ENCODE results near the gene ZNF536. TPM values are rescaled to one million over a fixed set of nuclear protein-coding genes. Genes with fewer than 3 reads are reported as not detected.

ZNF536 gene
- total and polyA plus RNA-seq, 2 donors (not counting 3 experiments of a cell fraction or from before 2014, with no cell fraction given) = not detected

DNA sequence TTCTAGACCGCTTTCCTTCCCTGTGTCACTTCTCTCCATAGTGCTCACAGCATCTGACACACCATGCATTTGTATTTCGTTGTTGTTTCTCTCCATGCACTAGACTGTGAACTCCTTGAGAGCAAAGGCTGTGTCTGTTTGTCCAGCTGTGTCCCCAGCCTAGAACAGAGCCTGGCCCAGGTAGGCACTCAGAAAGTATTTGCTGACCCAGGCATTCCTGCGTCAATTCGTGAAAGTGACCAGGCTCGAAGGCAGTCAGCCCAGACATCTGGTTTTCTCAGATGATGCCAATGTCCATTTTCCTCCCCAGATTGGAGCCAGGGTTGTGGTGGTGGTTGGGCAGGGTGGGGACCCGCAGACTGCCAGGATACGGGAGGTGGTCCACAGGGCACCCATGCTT, 164.8 kb downstream of the ZNF536 start:
- no peaks in the 10 kb centered on the region for H3K27me3 ChIP-seq (ENCODE audit: control insufficient read depth in 2 of 2, insufficient read depth in 2 of 2, low read length in 2 of 2)
- FAIRE-seq (no peak), DNase-seq (ENCODE audit: low read depth, low spot score) (no peak)
- CTCF ChIA-PET = no interaction called here
- BruUV-seq (replicated peaks) = no TSS peak
- H3K79me2 ChIP-seq (ENCODE audit: control insufficient read depth, insufficient read depth, low read length) = no peaks in the 10 kb centered on the region
- no peak overlapping the region for H3K4me3 ChIP-seq (replicated peaks in 1 of 3; ENCODE audit: insufficient read depth in 1 of 3, low read depth in 1 of 3, low read length in 3 of 3)
- H3K9me3 ChIP-seq (replicated peaks; ENCODE audit: control insufficient read depth, insufficient read depth, low read length) = peaks cover 10% of the 10 kb centered on the region
- intact Hi-C loops (cut with micrococcal nuclease) = no loop called here
- no peak overlapping the region for H3K4me2 ChIP-seq (ENCODE audit: insufficient read depth, low read length)
- no peaks in the 10 kb centered on the region for H3K36me3 ChIP-seq (ENCODE audit: control insufficient read depth in 2 of 2, extremely low read depth in 1 of 2, insufficient read depth in 2 of 2, low read length in 2 of 2)
- no peaks in the 10 kb centered on the region for H3K4me1 ChIP-seq (ENCODE audit: control insufficient read depth, extremely low read depth, insufficient read depth, low read length)
- dilution Hi-C loops (cut with MboI; ENCODE audit: extremely low pct_ligation_motif_present, low sequenced_read_pairs) = no loop called here
- no peak overlapping the region for H3K9ac ChIP-seq (replicated peaks; ENCODE audit: extremely low read depth, insufficient read depth, low read length)
- no peaks in the 10 kb centered on the region for H3K9me1 ChIP-seq (replicated peaks; ENCODE audit: control insufficient read depth, extremely low read depth, insufficient read depth, low read length)
- H3K27ac ChIP-seq (ENCODE audit: insufficient read depth, low read depth, low read length) = no peak overlapping the region
- H4K20me1 ChIP-seq (replicated peaks; ENCODE audit: control insufficient read depth, extremely low read depth, insufficient read depth, low read length) = no peaks in the 10 kb centered on the region
- POLR2A ChIA-PET = no interaction called here
- TF ChIP-seq, protein P1, sequence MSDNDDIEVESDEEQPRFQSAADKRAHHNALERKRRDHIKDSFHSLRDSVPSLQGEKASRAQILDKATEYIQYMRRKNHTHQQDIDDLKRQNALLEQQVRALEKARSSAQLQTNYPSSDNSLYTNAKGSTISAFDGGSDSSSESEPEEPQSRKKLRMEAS (IDR thresholded peaks at IDR 0.05; ENCODE audit: insufficient read depth, insufficient read length) = no peak
- TF ChIP-seq FOS (IDR thresholded peaks at IDR 0.05; ENCODE audit: borderline replicate concordance, insufficient read depth, low read length) = no peak
- TF ChIP-seq POLR2AphosphoS5 (IDR thresholded peaks at IDR 0.05; ENCODE audit: insufficient read depth, low read depth, low read length) = no peak
- TF ChIP-seq POLR2A (IDR thresholded peaks at IDR 0.05; ENCODE audit: low read depth, low read length) = no peak
- TF ChIP-seq MYC (IDR thresholded peaks at IDR 0.05; ENCODE audit: low read depth, low read length) = no peak
- no peak for TF ChIP-seq GATA2 (IDR thresholded peaks at IDR 0.05; ENCODE audit: insufficient read depth, insufficient read length, low read depth, low read length)
- no peak for TF ChIP-seq JUN (IDR thresholded peaks at IDR 0.05; ENCODE audit: borderline replicate concordance, insufficient read depth, insufficient read length, low read depth)
- no peak for TF ChIP-seq EZH2 (IDR thresholded peaks at IDR 0.05; ENCODE audit: borderline replicate concordance, low read depth, low read length, severe bottlenecking)
- TF ChIP-seq, protein P2, sequence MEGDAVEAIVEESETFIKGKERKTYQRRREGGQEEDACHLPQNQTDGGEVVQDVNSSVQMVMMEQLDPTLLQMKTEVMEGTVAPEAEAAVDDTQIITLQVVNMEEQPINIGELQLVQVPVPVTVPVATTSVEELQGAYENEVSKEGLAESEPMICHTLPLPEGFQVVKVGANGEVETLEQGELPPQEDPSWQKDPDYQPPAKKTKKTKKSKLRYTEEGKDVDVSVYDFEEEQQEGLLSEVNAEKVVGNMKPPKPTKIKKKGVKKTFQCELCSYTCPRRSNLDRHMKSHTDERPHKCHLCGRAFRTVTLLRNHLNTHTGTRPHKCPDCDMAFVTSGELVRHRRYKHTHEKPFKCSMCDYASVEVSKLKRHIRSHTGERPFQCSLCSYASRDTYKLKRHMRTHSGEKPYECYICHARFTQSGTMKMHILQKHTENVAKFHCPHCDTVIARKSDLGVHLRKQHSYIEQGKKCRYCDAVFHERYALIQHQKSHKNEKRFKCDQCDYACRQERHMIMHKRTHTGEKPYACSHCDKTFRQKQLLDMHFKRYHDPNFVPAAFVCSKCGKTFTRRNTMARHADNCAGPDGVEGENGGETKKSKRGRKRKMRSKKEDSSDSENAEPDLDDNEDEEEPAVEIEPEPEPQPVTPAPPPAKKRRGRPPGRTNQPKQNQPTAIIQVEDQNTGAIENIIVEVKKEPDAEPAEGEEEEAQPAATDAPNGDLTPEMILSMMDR (IDR thresholded peaks at IDR 0.05; ENCODE audit: extremely low read depth in 1 of 2, insufficient read depth in 1 of 2, low read depth in 1 of 2, low read length in 2 of 2) = no peak
- no peak overlapping the region for H2AFZ ChIP-seq (ENCODE audit: low read depth, low read length)
